Measurements from ENCODE around the gene ZDHHC18. TPM values are rescaled to one million over a fixed set of nuclear protein-coding genes. Genes with fewer than 3 reads are reported as not detected.

ZDHHC18 gene
- polyA plus RNA-seq, 6 donors from 2014 or later, result 2.2 to 7.9 (median 2.4) TPM

GRCh38 chr1:26887125-26887524, 60.6 kb downstream of the ZDHHC18 start:
- H3K4me3 Mint-ChIP-seq, result peak overlapping the region in 3 of 8 donors; percentile 63 to 87 (median 83)

DNA sequence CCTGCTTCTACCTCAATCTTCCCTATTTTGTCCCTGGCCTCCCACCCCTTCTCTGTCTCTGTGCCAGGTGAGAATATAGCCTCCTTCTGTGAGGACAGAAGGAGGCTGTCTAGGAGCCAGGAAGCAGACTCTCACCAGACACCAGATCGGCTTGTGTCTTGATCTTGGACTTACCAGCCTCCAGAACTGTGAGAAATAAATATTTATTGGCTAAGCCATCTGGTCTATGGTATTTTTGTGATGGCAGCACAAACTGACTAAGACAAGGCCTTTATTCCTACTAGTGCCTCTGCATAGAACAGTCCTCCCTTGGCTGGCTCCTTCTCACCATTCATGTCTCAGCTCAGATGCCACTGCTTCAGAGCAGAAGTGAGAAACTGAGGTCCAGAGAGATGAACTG, 61.7 kb downstream of the ZDHHC18 start:
- Mint-ChIP-seq H3K9me3 (no peaks in the 10 kb centered on the region), H3K36me3 (peaks cover 1 to 26% of the 10 kb centered on the region in 2 donors), H3K4me1 (peaks cover 27 to 41% (median 37%) of the 10 kb centered on the region in 3 donors), H3K27ac (peak overlapping the region in 4 of 6 donors; percentile 49 to 94 (median 84)), H3K4me3 (peak overlapping the region in 7 of 8 donors; percentile 53 to 97 (median 93)), H3K27me3 (no peaks in the 10 kb centered on the region)
- no peak for DNase-seq
- no peak for ATAC-seq (ENCODE audit: low read depth in 2 of 2)

More at GRCh38 chr1:26887125-26887524, 60.6 kb downstream of the ZDHHC18 start:
- peaks cover 30 to 45% (median 40%) of the 10 kb centered on the region in 3 donors for H3K4me1 Mint-ChIP-seq
- DNase-seq, result no peak
- peaks cover 9 to 37% of the 10 kb centered on the region in 2 donors for H3K36me3 Mint-ChIP-seq
- no peaks in the 10 kb centered on the region for H3K27me3 Mint-ChIP-seq
- ATAC-seq (ENCODE audit: low read depth in 2 of 2), result no peak
- peak overlapping the region in 1 of 6 donors; percentile 65 for H3K27ac Mint-ChIP-seq
- no peaks in the 10 kb centered on the region for H3K9me3 Mint-ChIP-seq

DNA sequence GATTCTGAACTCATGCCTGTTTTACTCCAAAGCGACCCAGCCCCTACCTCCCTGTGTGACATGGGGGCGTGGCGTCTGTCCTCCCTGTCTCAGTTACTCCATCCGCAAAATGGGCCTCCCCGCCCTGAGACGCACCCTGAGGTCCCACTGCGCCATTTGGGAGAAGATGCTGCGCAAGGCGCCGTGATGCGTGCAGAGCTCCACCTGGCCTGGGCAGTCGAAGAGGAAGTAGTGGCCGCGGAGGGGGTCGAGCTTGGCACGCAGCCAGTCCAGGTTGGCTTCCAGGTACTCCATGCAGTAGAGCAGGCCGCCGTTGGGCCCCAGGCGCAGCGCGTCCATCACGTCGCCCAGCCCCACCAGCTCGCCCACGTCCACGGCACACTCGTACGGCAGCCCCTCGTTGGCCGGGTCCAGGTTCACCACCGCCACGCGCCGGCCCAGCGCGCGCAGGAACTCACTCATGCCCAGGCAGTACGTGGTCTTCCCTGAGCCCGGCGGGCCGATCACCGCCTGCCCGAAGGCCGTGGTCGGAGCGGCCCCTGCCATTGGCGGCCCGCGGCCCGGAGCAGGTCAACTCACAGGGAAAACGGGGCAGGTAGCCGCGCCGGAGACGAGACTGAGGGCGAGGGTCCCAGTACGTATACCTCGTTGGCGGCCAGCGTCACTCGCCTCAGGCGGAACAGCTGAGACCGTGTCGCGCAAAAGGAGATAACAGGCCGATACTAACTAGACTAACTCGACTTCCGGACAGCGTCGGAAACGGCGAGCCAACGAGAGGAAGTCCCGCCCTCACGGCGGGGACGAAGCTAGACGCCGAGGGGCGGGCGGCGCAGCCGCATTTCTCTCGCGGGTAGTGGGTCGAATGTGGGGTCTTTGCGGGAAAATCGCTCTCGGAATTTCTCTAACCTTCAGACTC, 63.3 kb downstream of the ZDHHC18 start, which contains the start of gene GPN2:
GPN2 (minus strand) TSS at position 733 of the 916 bp plus-strand sequence; CDS start at position 546, 187 bp downstream.
- H3K27ac Mint-ChIP-seq, result peak within 1 kb of the TSS; percentile 93 to 97 (median 96)

GRCh38 chr1:26890467-26890796, 63.9 kb downstream of the ZDHHC18 start:
- Mint-ChIP-seq H3K36me3 (peaks cover 5 to 20% of the 10 kb centered on the region in 2 donors), H3K4me3 (peak overlapping the region; percentile 93 to 97 (median 96)), H3K9me3 (no peaks in the 10 kb centered on the region), H3K27me3 (no peaks in the 10 kb centered on the region), H3K27ac (peak overlapping the region; percentile 92 to 97 (median 94)), H3K4me1 (peaks cover 26 to 43% (median 40%) of the 10 kb centered on the region in 3 donors)
- ATAC-seq (ENCODE audit: low read depth in 2 of 2) (peak; percentile 44 to 49), DNase-seq (no peak)

More for the DNA sequence above, 63.3 kb downstream of the ZDHHC18 start, which contains the start of gene GPN2:
- Mint-ChIP-seq H3K36me3 (peaks cover 5 to 23% of the 10 kb centered on the region in 2 donors), H3K4me3 (peak within 1 kb of the TSS; percentile 93 to 97 (median 96)), H3K27me3 (no peaks in the 10 kb centered on the region), H3K9me3 (no peaks in the 10 kb centered on the region), H3K4me1 (peaks cover 30 to 44% (median 40%) of the 10 kb centered on the region in 3 donors)
- ATAC-seq (ENCODE audit: low read depth in 2 of 2), result peak; percentile 94 to 96
- peak; percentile 74 for DNase-seq

- ATAC-seq (ENCODE audit: low read depth in 2 of 2) (no peak), DNase-seq (no peak)
- Mint-ChIP-seq H3K9me3 (no peaks in the 10 kb centered on the region), H3K4me1 (peaks cover 22 to 45% (median 34%) of the 10 kb centered on the region in 3 donors), H3K27me3 (no peaks in the 10 kb centered on the region), H3K36me3 (peaks cover 12 to 20% of the 10 kb centered on the region in 2 donors), H3K4me3 (peak overlapping the region in 2 of 8 donors; percentile 30 to 71), H3K27ac (peak overlapping the region in 2 of 6 donors; percentile 17 to 69)
These were observed 67.8 kb downstream of the ZDHHC18 start for GRCh38 chr1:26894263-26894662.

DNA sequence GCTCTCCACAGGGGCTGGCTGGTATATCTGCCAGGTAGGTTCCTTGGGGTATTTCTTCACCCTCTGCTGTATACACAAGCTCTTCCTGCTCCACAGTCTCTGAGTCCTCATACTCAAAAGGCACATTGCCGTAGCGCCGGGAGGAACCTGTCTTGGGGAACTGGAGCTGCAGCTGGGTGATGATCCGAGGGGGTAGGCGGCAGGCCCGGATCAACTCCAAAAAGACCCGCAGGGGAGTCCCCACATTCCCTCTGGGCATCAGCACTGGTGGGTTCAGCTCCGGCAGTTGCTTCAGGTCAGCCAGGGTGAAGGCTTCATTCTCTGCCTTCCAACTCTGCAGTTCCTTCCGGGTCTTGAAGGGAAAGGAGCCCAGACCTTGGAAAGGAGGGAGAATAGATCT, 70.9 kb downstream of the ZDHHC18 start:
- DNase-seq (no peak), ATAC-seq (ENCODE audit: low read depth in 2 of 2) (no peak)
- no peaks in the 10 kb centered on the region for H3K9me3 Mint-ChIP-seq
- peak overlapping the region in 2 of 8 donors; percentile 37 to 75 for H3K4me3 Mint-ChIP-seq
- H3K4me1 Mint-ChIP-seq, result peaks cover 24 to 56% (median 36%) of the 10 kb centered on the region in 3 donors
- H3K27me3 Mint-ChIP-seq, result no peaks in the 10 kb centered on the region
- no peak overlapping the region for H3K27ac Mint-ChIP-seq
- H3K36me3 Mint-ChIP-seq, result peaks cover 12 to 20% of the 10 kb centered on the region in 2 donors

- peaks cover 7 to 8% of the 10 kb centered on the region in 2 donors for H3K36me3 Mint-ChIP-seq
- H3K9me3 Mint-ChIP-seq, result no peaks in the 10 kb centered on the region
- peak within 1 kb of the TSS; percentile 96 to 99 (median 96) for H3K27ac Mint-ChIP-seq
- H3K27me3 Mint-ChIP-seq, result no peaks in the 10 kb centered on the region
- peaks cover 18 to 48% (median 29%) of the 10 kb centered on the region in 3 donors for H3K4me1 Mint-ChIP-seq
- ATAC-seq (ENCODE audit: low read depth in 2 of 2) (peak; percentile 92 to 95), DNase-seq (peak; percentile 82)
- H3K4me3 Mint-ChIP-seq, result peak within 1 kb of the TSS; percentile 94 to 99 (median 97)
These were observed 73.7 kb downstream of the ZDHHC18 start, which contains the start of gene GPATCH3 for GRCh38 chr1:26900001-26900814. TSS of gene GPATCH3 (minus strand) at chr1:26900467. CDS start at chr1:26900442, 25 bp downstream.

DNA sequence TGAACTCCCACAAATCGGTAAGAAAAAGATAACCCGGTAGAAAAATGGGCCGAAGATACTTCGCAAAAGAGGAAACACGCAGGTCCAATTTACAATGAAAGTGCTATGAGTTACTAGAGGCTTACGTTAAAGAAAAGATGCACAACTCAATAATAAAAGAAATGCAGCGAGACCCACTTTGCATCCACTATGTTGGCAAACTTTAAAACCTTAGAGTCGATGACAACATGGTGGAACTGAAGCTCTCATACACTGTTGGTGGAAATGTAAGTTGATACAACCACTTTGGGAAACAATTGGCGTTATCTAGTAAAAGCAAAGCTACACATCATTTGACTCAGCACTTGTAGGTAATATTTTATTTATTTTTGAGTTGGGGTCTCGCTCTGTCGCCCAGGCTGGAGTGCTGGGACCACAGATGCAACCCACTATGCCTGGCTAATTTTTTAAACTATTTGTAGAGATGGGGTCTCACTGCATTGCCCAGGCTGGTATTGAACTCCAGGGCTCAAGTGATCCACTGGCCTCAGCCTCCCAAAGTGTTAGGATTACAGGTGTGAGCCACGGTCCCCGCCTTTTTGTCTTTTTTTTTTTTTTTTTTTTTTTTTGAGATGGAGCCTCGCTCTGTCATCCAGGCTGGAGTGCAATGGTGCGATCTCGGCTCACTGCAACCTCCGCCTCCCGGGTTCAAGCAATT, 74.5 kb downstream of the ZDHHC18 start:
- ATAC-seq (ENCODE audit: low read depth in 2 of 2), result peak; percentile 2 to 5
- Mint-ChIP-seq H3K4me1 (peaks cover 14 to 42% (median 29%) of the 10 kb centered on the region in 3 donors), H3K27me3 (no peaks in the 10 kb centered on the region)

More for the DNA sequence above, 74.5 kb downstream of the ZDHHC18 start:
- no peaks in the 10 kb centered on the region for H3K9me3 Mint-ChIP-seq
- DNase-seq, result no peak
- H3K4me3 Mint-ChIP-seq, result peak overlapping the region; percentile 94 to 99 (median 97)
- H3K36me3 Mint-ChIP-seq, result peaks cover 7 to 8% of the 10 kb centered on the region in 2 donors
- peak overlapping the region; percentile 96 to 99 (median 96) for H3K27ac Mint-ChIP-seq

Other genes with a start within 250 kb of the ZDHHC18 start
- 10 to 100 TPM in 5 of 6 donors, 1 to 10 TPM in 1; 8.8 to 38.2 (median 18.9) TPM for gene ARID1A, start 130.7 kb upstream of the ZDHHC18 start, polyA plus RNA-seq (ENCODE audit: low read depth in 6 of 6)
- gene PIGV, start 38.7 kb upstream of the ZDHHC18 start, polyA plus RNA-seq (ENCODE audit: low read depth in 6 of 6), result 10 to 100 TPM in 4 of 6 donors, 1 to 10 TPM in 2; 7.8 to 14.2 (median 10.8) TPM
- not detected for gene SFN, start 36.5 kb downstream of the ZDHHC18 start, polyA plus RNA-seq (ENCODE audit: low read depth in 6 of 6)
- 10 to 100 TPM in 3 of 6 donors, 1 to 10 TPM in 3; 3.4 to 15.1 (median 10.1) TPM for gene GPN2, start 63.6 kb downstream of the ZDHHC18 start, polyA plus RNA-seq (ENCODE audit: low read depth in 6 of 6)
- gene GPATCH3, start 73.8 kb downstream of the ZDHHC18 start, polyA plus RNA-seq (ENCODE audit: low read depth in 6 of 6), result 10 to 100 TPM; 11.0 to 22.1 (median 15.5) TPM
- not detected for gene NR0B2, start 87.3 kb downstream of the ZDHHC18 start, polyA plus RNA-seq (ENCODE audit: low read depth in 6 of 6)
- gene NUDC, start 95.1 kb downstream of the ZDHHC18 start, polyA plus RNA-seq (ENCODE audit: low read depth in 6 of 6), result 100 to 1,000 TPM in 1 of 6 donors, 10 to 100 TPM in 5; 73.5 to 110 (median 86.7) TPM
- 1 to 10 TPM in 5 of 6 donors, not detected in 1; 1.2 to 2.5 (median 2.2) TPM for gene KDF1, start 133.8 kb downstream of the ZDHHC18 start, polyA plus RNA-seq (ENCODE audit: low read depth in 6 of 6)
- gene TRNP1, start 167.0 kb downstream of the ZDHHC18 start, polyA plus RNA-seq (ENCODE audit: low read depth in 6 of 6), result not detected
- gene TENT5B, start 186.2 kb downstream of the ZDHHC18 start, polyA plus RNA-seq (ENCODE audit: low read depth in 6 of 6), result not detected

Measured in naive B cell (primary cell).